Measurements from ENCODE around the gene IGSF23.
"Not testable (repeated sequence)": the region's sequence is repeated elsewhere in the genome, so short reads cannot be mapped to it uniquely, and the experiment has no call there.

The IGSF23 gene

GRCh38 chr19:44587963-44588770 lies 25.2 kb upstream of the IGSF23 start:
- peak in 1 of 2 experiments; percentile 32 for DNase-seq

- no peak for DNase-seq
Observed at GRCh38 chr19:44588771-44589112, 24.6 kb upstream of the IGSF23 start.

- DNase-seq: no peak
Observed at GRCh38 chr19:44590245-44591059, 22.9 kb upstream of the IGSF23 start.

- not testable (repeated sequence) for DNase-seq
Observed at GRCh38 chr19:44591340-44591993, 21.9 kb upstream of the IGSF23 start.

- no peak for DNase-seq
Observed at GRCh38 chr19:44592451-44592890, 20.9 kb upstream of the IGSF23 start.

- DNase-seq: no peak
Observed at GRCh38 chr19:44593294-44593693, 20.1 kb upstream of the IGSF23 start.

GRCh38 chr19:44593866-44594266 lies 19.5 kb upstream of the IGSF23 start:
- DNase-seq: not testable (repeated sequence)

- DNase-seq: no peak
Observed at GRCh38 chr19:44596428-44597130, 16.8 kb upstream of the IGSF23 start.

- no peak for DNase-seq
Observed at GRCh38 chr19:44597131-44597491, 16.3 kb upstream of the IGSF23 start.

- DNase-seq: no peak
Observed at GRCh38 chr19:44598355-44598754, 15.0 kb upstream of the IGSF23 start.

GRCh38 chr19:44598880-44599279 lies 14.5 kb upstream of the IGSF23 start:
- no peak for DNase-seq

GRCh38 chr19:44600466-44600865 lies 12.9 kb upstream of the IGSF23 start:
- no peak for DNase-seq

GRCh38 chr19:44602081-44602480 lies 11.3 kb upstream of the IGSF23 start:
- peak in 1 of 2 experiments; percentile 21 for DNase-seq

GRCh38 chr19:44603201-44603945 lies 10.0 kb upstream of the IGSF23 start:
- DNase-seq: no peak

- no peak for DNase-seq
Observed at GRCh38 chr19:44604241-44604640, 9.1 kb upstream of the IGSF23 start.

GRCh38 chr19:44605547-44605946 lies 7.8 kb upstream of the IGSF23 start:
- DNase-seq: no peak

GRCh38 chr19:44607049-44607448 lies 6.3 kb upstream of the IGSF23 start:
- DNase-seq: no peak

GRCh38 chr19:44607917-44608316 lies 5.4 kb upstream of the IGSF23 start:
- no peak for DNase-seq

GRCh38 chr19:44608391-44608821 lies 5.0 kb upstream of the IGSF23 start:
- no peak for DNase-seq

- no peak for DNase-seq
Observed at GRCh38 chr19:44609219-44609618, 4.1 kb upstream of the IGSF23 start.

GRCh38 chr19:44610497-44610896 lies 2.9 kb upstream of the IGSF23 start:
- DNase-seq: not testable (repeated sequence)

- DNase-seq: peak in 1 of 2 experiments; percentile 24
Observed at GRCh38 chr19:44611812-44612295, 1.5 kb upstream of the IGSF23 start.
